Calu3 (cell line): ENCODE results near the gene CRHR2. TPM values are rescaled to one million over a fixed set of nuclear protein-coding genes. Genes with fewer than 3 reads are reported as not detected.
"Not testable (repeated sequence)": the region's sequence is repeated elsewhere in the genome, so short reads cannot be mapped to it uniquely, and the experiment has no call there.

Experiments used
- BruUV-seq: library from RNA; stranded (reverse); fragments of 400-500 nt; replicated peaks from 2 replicates; lab custom pipeline; 2021; lab: Mats Ljungman, UMichigan
- CTCF ChIA-PET: fragments of 300-600 bp; sonication (Branson Sonifier 250); formaldehyde crosslinking; loops from one replicate; lab custom pipeline; 2022; ENCODE audit warnings: antibody characterized with exemption; lab: Charles Lee
- DNase-seq: peaks from one replicate; pipeline ENCODE4 v3.0.0; 2022
- H3K27ac Mint-ChIP-seq: one replicate; pipeline ENCODE4 v1.8.0; 2022; ENCODE audit warnings: mixed read lengths; ENCODE audit not compliant: unreplicated experiment
- H3K27me3 Mint-ChIP-seq: one replicate; pipeline ENCODE4 v1.8.0; 2022; ENCODE audit warnings: mixed read lengths; ENCODE audit not compliant: unreplicated experiment
- H3K36me3 Mint-ChIP-seq: one replicate; pipeline ENCODE4 v1.8.0; 2022; ENCODE audit warnings: mild to moderate bottlenecking, moderate library complexity, mixed read lengths; ENCODE audit not compliant: insufficient read depth, unreplicated experiment
- H3K4me1 Mint-ChIP-seq: one replicate; pipeline ENCODE4 v1.8.0; 2022; ENCODE audit warnings: mild to moderate bottlenecking, low read depth, mixed read lengths; ENCODE audit not compliant: unreplicated experiment
- H3K4me3 Mint-ChIP-seq: one replicate; pipeline ENCODE4 v1.8.0; 2022; ENCODE audit warnings: mild to moderate bottlenecking, low read depth, moderate library complexity, mixed read lengths; ENCODE audit not compliant: unreplicated experiment
- H3K9me3 Mint-ChIP-seq: one replicate; pipeline ENCODE4 v1.8.0; 2022; ENCODE audit warnings: low read depth, mixed read lengths; ENCODE audit not compliant: unreplicated experiment
- intact Hi-C: fragments of 100-400 bp; cut with micrococcal nuclease; formaldehyde crosslinking; loops from one replicate; pipeline ENCODE4 v1.10.0; 2022; ENCODE audit not compliant: unreplicated experiment
- total RNA-seq: library from RNA; stranded (reverse); gene quantifications from 2 replicates; pipeline ENCODE4 v1.2.3, GENCODE V29; 2022
- TF ChIP-seq, protein P1 (sequence below): fragments of 200-600 bp; IDR thresholded peaks from one replicate; pipeline ENCODE4 v1.8.0; 2022; ENCODE audit warnings: antibody characterized with exemption; ENCODE audit not compliant: unreplicated experiment

The CRHR2 gene
- total RNA-seq, 1 experiment from 2014 or later, result not detected

DNA sequence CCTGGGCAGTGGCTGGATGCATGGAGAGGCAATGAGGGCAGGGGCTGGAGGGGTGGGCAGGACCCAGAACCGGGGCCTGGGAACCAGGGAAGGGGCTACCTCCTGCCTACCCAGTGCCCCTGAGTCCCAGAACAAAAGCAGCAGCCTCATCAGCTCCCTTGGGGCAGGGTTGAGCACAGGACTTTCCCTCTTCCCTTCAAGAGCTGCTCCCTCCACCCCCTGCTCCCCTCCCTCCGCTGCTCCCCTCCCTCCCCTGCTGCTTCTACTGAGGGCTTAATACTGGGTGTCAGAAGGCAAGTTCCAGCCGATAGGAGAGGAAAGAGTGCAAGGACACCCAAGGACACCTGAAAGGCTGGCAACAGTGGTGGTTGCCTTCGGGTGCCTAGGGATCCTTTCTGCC, 41.5 kb upstream of the CRHR2 start:
- no TSS peak for BruUV-seq
- no peak for DNase-seq
- CTCF ChIA-PET, result interaction anchor here (1.3 kb wide), 1 partner anchor 14 kb away, joined by 3 read pairs; no protein-coding TSS in a partner anchor
- TF ChIP-seq, protein P1, sequence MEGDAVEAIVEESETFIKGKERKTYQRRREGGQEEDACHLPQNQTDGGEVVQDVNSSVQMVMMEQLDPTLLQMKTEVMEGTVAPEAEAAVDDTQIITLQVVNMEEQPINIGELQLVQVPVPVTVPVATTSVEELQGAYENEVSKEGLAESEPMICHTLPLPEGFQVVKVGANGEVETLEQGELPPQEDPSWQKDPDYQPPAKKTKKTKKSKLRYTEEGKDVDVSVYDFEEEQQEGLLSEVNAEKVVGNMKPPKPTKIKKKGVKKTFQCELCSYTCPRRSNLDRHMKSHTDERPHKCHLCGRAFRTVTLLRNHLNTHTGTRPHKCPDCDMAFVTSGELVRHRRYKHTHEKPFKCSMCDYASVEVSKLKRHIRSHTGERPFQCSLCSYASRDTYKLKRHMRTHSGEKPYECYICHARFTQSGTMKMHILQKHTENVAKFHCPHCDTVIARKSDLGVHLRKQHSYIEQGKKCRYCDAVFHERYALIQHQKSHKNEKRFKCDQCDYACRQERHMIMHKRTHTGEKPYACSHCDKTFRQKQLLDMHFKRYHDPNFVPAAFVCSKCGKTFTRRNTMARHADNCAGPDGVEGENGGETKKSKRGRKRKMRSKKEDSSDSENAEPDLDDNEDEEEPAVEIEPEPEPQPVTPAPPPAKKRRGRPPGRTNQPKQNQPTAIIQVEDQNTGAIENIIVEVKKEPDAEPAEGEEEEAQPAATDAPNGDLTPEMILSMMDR, result no peak
- Mint-ChIP-seq H3K27ac (no peak overlapping the region), H3K4me3 (no peak overlapping the region), H3K4me1 (no peaks in the 10 kb centered on the region), H3K9me3 (peaks cover 11% of the 10 kb centered on the region), H3K27me3 (peaks cover 84% of the 10 kb centered on the region), H3K36me3 (no peaks in the 10 kb centered on the region)
- intact Hi-C loops, result no loop called here

GRCh38 chr7:30722671-30723070, 40.4 kb upstream of the CRHR2 start:
- DNase-seq, result no peak
- CTCF ChIA-PET, result interaction anchor here (1.3 kb wide), 1 partner anchor 15 kb away, joined by 3 read pairs; no protein-coding TSS in a partner anchor
- no peak overlapping the region for H3K4me3 Mint-ChIP-seq
- intact Hi-C loops, result no loop called here
- peaks cover 20% of the 10 kb centered on the region for H3K9me3 Mint-ChIP-seq
- no TSS peak for BruUV-seq
- no peaks in the 10 kb centered on the region for H3K36me3 Mint-ChIP-seq
- TF ChIP-seq, protein P1, result no peak
- peaks cover 72% of the 10 kb centered on the region for H3K27me3 Mint-ChIP-seq
- no peak overlapping the region for H3K27ac Mint-ChIP-seq
- no peaks in the 10 kb centered on the region for H3K4me1 Mint-ChIP-seq

- no TSS peak for BruUV-seq
- no peak for DNase-seq
- TF ChIP-seq, protein P1, result no peak
- intact Hi-C loops, result no loop called here
- H3K27ac Mint-ChIP-seq, result no peak overlapping the region
- CTCF ChIA-PET, result no interaction called here
- no peak overlapping the region for H3K4me3 Mint-ChIP-seq
- H3K4me1 Mint-ChIP-seq, result no peaks in the 10 kb centered on the region
- H3K9me3 Mint-ChIP-seq, result peaks cover 22% of the 10 kb centered on the region
- H3K27me3 Mint-ChIP-seq, result peaks cover 68% of the 10 kb centered on the region
- no peaks in the 10 kb centered on the region for H3K36me3 Mint-ChIP-seq
Measured at GRCh38 chr7:30722187-30722586, 39.9 kb upstream of the CRHR2 start.

DNA sequence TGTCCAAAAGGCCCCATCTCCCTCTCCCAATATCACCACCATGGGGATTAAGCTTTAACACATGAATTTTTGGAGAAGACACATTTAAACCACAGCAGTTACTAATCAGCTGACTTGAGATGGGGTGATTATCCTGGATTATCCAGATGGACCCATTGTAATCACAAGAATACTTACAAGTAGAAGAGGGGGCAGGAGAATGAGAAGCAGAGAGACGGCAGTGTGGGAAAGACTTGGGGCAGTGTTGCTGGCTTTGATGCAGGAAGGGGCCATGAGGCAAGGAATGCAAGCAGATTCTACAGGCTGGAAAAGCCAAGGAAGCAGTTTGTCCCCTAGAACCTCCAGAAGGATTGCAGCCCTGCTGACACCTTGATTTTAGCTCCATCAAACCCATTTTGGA, 39.0 kb upstream of the CRHR2 start:
- DNase-seq, result no peak
- Mint-ChIP-seq H3K27me3 (peaks cover 68% of the 10 kb centered on the region), H3K9me3 (peaks cover 26% of the 10 kb centered on the region), H3K36me3 (no peaks in the 10 kb centered on the region), H3K27ac (no peak overlapping the region), H3K4me3 (no peak overlapping the region), H3K4me1 (no peaks in the 10 kb centered on the region)
- no TSS peak for BruUV-seq
- intact Hi-C loops, result no loop called here
- TF ChIP-seq, protein P1, result no peak
- CTCF ChIA-PET, result no interaction called here

DNA sequence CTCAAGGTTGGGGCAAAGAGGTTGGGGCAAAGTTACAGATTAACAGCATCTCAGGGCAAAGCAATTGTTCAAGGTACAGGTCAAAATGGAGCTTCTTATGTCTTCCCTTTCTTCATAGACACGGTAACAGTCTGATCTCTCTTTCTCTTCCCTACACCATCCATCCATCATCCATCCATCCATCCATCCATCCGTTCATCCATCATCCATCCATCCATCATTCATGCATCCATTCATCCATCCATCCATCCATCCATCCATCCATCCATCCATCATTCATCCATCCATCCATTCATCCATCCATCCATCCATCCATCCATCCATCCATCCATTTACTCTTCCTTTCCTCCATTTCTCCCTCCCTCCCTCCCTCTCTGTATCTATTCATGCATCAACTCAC, 37.2 kb upstream of the CRHR2 start:
- CTCF ChIA-PET, H3K27ac Mint-ChIP-seq, BruUV-seq, H3K4me3 Mint-ChIP-seq, intact Hi-C loops, DNase-seq, H3K36me3 Mint-ChIP-seq, H3K4me1 Mint-ChIP-seq: not testable (repeated sequence)
- peaks cover 26% of the 10 kb centered on the region for H3K9me3 Mint-ChIP-seq
- H3K27me3 Mint-ChIP-seq, result peaks cover 75% of the 10 kb centered on the region
